LNCAP (cell line): Measurements from ENCODE around the gene ZC3H14.

Experiments
- TF ChIP-seq, protein P1 (sequence below): fragments of 450-650 bp; IDR thresholded peaks from 2 replicates; pipeline ENCODE4 v1.5.1; 2017; ENCODE audit warnings: mild to moderate bottlenecking

The ZC3H14 gene

DNA sequence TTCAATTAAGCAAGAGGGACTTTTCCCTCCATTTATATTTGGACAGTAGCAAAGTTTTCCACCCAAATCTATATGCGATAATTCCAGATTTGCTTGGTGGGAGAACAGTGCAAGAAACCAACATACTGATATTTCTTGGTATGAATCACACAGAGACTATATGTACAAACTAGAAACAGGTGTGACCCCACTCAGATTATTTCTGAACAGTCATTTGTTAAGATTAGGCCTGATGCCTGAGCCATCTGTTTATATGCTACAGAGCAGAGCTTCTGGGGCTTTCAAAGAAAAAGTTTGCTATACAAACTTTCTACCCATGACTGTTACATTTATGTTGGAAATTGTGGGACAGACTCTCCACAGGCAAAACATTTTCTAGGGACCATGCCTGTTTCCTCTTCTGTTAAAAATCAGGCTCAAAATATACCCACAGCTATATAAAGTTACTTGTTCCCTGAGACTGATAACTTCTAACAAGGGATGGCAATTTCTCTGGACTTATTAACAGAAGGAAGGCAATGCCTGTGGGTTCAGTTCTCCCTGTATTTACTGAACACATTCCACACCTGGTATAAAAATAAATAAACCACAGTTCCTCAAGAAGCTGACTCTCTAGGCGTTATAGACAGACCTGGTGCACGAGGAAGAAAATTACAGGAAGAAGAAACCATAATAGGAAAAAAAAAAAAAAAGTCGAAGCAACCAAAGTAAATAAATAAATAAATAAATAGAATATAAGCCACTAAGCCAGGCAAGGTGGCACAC is 16.0 kb upstream of the ZC3H14 start:
- TF ChIP-seq, protein P1, sequence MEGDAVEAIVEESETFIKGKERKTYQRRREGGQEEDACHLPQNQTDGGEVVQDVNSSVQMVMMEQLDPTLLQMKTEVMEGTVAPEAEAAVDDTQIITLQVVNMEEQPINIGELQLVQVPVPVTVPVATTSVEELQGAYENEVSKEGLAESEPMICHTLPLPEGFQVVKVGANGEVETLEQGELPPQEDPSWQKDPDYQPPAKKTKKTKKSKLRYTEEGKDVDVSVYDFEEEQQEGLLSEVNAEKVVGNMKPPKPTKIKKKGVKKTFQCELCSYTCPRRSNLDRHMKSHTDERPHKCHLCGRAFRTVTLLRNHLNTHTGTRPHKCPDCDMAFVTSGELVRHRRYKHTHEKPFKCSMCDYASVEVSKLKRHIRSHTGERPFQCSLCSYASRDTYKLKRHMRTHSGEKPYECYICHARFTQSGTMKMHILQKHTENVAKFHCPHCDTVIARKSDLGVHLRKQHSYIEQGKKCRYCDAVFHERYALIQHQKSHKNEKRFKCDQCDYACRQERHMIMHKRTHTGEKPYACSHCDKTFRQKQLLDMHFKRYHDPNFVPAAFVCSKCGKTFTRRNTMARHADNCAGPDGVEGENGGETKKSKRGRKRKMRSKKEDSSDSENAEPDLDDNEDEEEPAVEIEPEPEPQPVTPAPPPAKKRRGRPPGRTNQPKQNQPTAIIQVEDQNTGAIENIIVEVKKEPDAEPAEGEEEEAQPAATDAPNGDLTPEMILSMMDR: no peak

DNA sequence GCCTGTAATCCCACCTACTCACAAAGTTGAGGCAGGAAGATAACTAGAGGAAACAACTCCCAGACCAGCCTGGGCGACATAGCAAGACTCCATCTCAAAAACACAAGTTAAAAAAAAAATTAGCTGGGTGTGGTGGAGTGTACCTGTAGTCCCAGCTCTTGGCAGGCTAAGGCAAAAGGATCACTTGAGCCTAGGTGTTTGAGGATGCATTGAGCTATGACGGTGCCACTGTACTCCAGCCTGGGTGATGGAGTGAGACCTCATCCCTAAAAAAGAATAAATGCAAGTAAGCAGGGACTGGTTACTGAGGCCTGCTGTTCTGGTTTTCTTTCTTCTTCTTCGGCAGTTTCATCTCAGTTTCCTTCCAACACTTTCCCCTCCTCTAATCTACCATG is 15.5 kb upstream of the ZC3H14 start:
- TF ChIP-seq, protein P1: no peak

DNA sequence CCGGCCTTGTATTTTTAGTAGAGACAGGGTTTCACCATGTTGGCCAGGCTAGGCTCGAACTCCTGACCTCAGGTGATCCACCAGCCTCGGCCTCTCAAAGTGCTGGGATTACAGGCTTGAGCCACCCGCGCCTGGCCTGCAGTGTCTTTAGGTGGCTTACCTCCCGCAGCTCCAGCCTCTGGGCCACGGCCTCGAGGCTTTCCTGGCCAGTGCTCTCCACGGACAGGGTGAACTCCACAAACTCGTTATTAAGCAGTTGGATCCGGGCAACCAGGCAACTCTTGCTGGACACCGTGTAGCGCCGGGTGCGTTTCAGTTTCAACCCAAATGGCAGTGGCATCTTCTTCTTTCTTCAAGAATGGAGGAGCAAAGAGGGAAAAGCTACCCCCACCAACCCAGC is 12.8 kb upstream of the ZC3H14 start:
- TF ChIP-seq, protein P1: no peak

DNA sequence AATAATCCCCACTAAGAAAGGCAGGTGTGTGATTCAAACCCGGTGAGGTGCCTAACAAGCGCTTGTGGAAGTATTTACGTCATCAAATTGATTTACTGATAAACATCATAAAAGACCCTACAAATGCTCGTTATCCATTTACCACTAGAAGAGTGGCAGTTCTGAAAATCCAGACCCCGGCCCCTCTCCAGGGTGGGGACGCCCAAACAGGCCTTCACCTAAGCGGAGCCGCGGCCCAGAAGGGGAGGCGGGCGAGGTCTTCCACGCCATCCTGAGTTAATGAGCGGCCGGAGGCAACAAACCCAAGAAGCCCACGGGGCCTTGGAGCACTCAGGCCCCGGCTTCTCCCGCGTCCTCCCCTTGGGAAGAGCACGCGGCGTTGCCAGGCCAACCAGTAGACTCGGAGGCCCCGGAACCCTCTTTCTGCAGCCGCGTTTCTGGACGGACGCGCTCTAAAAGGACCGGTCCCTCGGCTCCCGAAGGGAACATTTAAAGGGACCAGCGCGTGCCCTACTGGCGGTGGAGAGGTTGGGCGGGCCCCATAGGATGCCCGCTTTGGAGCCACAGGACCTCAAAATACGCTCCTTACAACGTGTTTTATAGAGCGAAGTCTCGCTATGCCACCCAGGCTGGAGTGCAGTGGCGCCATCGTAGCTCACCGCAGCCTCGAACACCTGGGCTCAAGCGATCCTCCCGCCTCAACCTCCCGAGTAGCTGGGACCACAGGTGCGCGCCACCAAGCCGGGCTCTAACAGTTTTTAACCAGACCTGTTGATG is 11.6 kb upstream of the ZC3H14 start:
- TF ChIP-seq, protein P1: no peak

DNA sequence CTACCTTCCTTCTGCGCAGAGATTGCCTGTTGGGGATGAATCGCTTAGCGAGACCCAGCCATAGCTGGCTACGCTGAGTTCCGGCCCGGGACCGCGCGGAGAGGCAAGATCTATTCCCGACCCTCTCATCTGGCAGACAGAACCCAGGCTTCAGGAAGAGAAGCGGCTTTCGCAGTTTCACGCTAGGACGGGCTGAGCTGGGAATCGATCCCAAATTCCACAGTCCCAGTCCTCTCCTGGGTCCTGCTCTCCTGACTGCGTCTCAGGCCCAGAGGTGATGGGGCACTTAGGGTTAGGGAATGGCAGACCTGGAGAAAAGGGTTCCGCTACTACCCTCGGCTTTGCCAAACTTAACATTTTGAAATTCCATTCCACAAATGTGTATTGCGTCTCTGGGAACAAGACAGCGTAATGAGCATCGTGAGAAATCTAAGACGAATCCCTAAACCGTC is 10.8 kb upstream of the ZC3H14 start:
- TF ChIP-seq, protein P1: no peak

DNA sequence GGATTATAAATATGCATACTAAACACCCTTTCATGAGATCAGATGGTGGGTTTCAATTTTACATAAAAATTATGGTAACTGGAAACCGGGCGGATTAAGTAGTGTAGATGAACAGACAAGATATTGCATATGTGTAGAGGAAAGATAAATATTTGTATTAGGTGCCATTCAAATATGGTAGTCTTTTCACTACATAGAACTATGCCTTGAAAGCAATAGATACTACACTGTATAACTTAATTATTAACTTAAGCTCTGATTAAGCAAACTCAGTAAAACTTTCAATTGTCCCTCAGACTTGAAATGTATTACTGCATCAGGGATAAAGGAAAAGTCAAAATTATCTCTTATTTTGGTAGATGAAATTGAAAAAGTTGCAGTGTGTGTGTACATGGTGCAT is 10.0 kb upstream of the ZC3H14 start:
- TF ChIP-seq, protein P1: no peak

DNA sequence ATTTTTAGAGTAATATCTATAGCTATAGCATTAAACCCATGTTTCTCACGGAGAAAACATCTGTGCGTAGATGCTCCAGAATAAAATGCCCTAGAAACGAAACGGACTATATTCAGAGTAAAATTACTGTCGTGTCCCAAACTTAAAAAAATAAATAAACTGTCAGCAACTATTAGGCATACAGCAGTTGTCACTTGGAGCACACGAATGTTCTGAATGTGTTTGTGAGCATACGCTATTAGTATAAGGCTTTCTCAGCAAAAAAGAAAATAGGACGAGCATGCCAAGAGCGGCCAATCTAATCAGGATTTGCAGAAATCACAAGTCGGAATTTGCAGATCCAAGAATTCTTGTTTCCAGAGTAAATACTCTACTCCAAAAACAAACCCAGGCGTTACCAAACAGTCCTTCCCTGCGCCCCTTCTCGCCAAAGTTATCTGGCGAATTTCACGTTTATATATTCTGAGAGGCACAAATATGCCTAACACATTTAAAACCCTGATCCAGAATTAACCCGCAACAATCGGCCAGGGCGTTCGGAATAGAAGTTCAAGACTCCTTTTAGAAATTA is 8.9 kb upstream of the ZC3H14 start:
- TF ChIP-seq, protein P1: no peak
